Dedifferentiated amniotic fluid mesenchymal stem cell (primary cell): ENCODE measurements around the gene GAS2L2.

ENCODE experiments used
- DNase-seq: peaks from one replicate; pipeline ENCODE4 v3.0.0-alpha.2; 2016; ENCODE audit errors: extremely low spot score

GAS2L2 gene

GRCh38 chr17:35747540-35748017 lies 5.5 kb downstream of the GAS2L2 start:
- peak; percentile 77 for DNase-seq

GRCh38 chr17:35745749-35746320 lies 7.2 kb downstream of the GAS2L2 start:
- DNase-seq: no peak

GRCh38 chr17:35745246-35745645 lies 7.8 kb downstream of the GAS2L2 start:
- no peak for DNase-seq

- DNase-seq: no peak
Measured at GRCh38 chr17:35744830-35745229, 8.2 kb downstream of the GAS2L2 start.

- no peak for DNase-seq
Measured at GRCh38 chr17:35743626-35744328, 9.3 kb downstream of the GAS2L2 start.

DNA sequence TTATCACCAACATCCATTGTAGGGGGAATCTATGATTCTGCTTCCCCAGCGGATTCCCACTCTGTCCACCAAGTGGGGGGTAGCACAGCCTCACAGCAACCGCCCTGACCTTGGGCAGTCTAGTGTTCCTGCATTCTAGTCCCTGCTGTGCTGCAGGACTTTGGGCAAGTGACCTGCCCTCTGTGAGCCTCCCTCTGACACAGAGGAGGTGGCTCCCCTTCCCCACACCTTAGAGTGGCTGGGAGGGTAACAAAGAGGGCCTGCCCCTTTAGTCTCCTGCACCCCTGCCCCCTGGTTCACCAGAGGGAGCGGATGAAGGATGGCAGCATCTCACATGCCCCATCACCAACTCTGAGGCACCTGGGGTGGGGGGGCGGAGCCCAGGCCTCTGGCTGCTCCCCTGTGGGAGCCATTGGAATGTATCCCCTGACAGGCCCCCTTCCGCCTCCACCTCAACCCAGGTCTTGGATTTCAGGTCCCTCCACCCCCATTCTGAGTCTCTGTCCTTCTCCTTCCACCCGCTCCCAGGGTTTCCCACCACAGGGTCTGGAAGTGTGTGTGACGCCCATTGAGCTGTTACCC lies 10.1 kb downstream of the GAS2L2 start:
- DNase-seq: no peak

DNA sequence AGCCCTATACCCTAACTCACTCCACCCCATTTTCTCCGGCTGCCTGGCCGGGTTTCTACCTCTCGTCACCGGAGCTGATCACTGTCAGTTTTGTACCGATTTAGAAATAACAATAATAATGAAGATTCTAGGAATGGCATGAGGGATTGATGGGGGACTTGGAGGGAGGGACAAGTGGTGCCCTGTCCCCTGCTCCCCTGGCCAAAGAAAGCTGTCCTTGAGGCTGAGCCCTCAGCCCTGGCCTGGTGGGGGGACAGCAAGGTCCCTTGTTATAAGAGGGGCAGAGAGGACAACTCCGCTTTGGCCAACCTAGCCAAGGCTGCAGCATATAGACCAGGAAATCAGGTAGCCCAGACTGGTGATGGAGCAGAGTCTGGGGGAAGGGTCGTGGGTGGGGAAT lies 10.5 kb downstream of the GAS2L2 start:
- DNase-seq: no peak

- DNase-seq: no peak
Measured at GRCh38 chr17:35740997-35741931, 11.8 kb downstream of the GAS2L2 start.

GRCh38 chr17:35740216-35740615 lies 12.8 kb downstream of the GAS2L2 start:
- no peak for DNase-seq

GRCh38 chr17:35738519-35739133 lies 14.4 kb downstream of the GAS2L2 start:
- no peak for DNase-seq

- no peak for DNase-seq
Measured at GRCh38 chr17:35736236-35736635, 16.8 kb downstream of the GAS2L2 start.

GRCh38 chr17:35735036-35735805 lies 17.8 kb downstream of the GAS2L2 start:
- DNase-seq: no peak

DNA sequence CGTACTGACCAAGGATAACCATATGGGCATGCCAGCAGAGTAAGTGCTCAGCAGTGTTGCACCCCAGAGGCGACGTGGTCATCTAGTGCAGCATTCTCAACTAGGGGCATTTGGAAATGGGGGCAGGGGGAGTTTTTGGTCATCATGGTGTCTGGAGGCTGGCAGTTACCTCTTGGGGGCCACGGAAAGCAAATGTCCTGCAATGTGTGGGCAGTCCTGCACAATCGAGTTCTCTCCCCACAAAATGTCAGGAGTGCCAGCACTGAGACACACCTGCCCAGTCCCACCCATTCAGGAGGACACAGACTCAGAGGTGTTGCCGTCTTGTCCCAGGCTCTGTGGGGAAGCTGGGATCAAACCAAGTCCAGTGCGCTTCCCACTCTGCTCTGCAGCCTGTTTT lies 18.6 kb downstream of the GAS2L2 start:
- DNase-seq: no peak

- no peak for DNase-seq
Measured at GRCh38 chr17:35733366-35733765, 19.7 kb downstream of the GAS2L2 start.

- DNase-seq: no peak
Measured at GRCh38 chr17:35732806-35733136, 20.3 kb downstream of the GAS2L2 start.

- no peak for DNase-seq
Measured at GRCh38 chr17:35731917-35732805, 20.9 kb downstream of the GAS2L2 start.

GRCh38 chr17:35731239-35731916 lies 21.7 kb downstream of the GAS2L2 start, which contains the start of gene RASL10B:
RASL10B (plus strand) TSS chr17:35731639; CDS start chr17:35735185, 3,546 bp downstream.
- no peak for DNase-seq

- DNase-seq: no peak
Measured at GRCh38 chr17:35730400-35731005, 22.5 kb downstream of the GAS2L2 start.

DNA sequence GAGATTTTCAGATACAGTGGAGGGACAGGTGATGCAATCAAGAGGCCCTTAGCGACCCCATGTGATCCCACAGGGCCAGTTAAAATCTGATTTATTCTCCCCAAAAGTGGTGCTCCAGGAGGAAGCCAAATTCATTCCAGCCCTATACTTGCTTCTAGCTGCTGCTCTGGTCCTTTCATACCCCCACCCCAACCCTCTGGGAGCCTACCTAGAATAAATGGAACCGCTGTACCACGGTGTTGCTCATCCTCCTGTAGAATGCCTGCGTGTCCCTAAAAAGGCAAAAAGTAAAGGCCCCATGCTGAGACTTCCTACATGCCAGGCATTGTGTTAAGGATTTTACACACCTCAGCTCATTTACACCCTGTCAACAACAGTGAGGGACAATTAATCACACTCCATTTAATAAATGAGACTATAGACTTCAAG lies 23.6 kb downstream of the GAS2L2 start:
- no peak for DNase-seq
